ENCODE data around the gene SEMA3F.

The SEMA3F gene

GRCh38 chr3:50189989-50190388 is 34.9 kb downstream of the SEMA3F start:
- H3K36me3 ChIP-seq (replicated peaks; ENCODE audit: insufficient read depth, low read length), result no peaks in the 10 kb centered on the region
- H3K4me1 ChIP-seq (ENCODE audit: low read length), result no peaks in the 10 kb centered on the region
- TF ChIP-seq EZH2 (optimal IDR thresholded peaks at IDR 0.05; ENCODE audit: low read depth, low read length) (no peak), EZH2phosphoT487 (IDR thresholded peaks at IDR 0.05; ENCODE audit: low read length) (no peak)
- TF ChIP-seq, protein P1, sequence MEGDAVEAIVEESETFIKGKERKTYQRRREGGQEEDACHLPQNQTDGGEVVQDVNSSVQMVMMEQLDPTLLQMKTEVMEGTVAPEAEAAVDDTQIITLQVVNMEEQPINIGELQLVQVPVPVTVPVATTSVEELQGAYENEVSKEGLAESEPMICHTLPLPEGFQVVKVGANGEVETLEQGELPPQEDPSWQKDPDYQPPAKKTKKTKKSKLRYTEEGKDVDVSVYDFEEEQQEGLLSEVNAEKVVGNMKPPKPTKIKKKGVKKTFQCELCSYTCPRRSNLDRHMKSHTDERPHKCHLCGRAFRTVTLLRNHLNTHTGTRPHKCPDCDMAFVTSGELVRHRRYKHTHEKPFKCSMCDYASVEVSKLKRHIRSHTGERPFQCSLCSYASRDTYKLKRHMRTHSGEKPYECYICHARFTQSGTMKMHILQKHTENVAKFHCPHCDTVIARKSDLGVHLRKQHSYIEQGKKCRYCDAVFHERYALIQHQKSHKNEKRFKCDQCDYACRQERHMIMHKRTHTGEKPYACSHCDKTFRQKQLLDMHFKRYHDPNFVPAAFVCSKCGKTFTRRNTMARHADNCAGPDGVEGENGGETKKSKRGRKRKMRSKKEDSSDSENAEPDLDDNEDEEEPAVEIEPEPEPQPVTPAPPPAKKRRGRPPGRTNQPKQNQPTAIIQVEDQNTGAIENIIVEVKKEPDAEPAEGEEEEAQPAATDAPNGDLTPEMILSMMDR (IDR thresholded peaks at IDR 0.05; ENCODE audit: low read length), result no peak
- H3K27ac ChIP-seq (ENCODE audit: low read length), result no peak overlapping the region
- no peak overlapping the region for H3K4me3 ChIP-seq (ENCODE audit: low read length)
- H3K9me2 ChIP-seq (replicated peaks; ENCODE audit: insufficient read depth, low read length), result no peaks in the 10 kb centered on the region
- H3K9ac ChIP-seq (ENCODE audit: low read length), result no peak overlapping the region
- DNase-seq, result no peak
- H2AFZ ChIP-seq (ENCODE audit: low read length), result no peak overlapping the region
- H3K27me3 ChIP-seq (replicated peaks; ENCODE audit: insufficient read depth, low read length), result peaks cover 58% of the 10 kb centered on the region
- no peak overlapping the region for H3K4me2 ChIP-seq (ENCODE audit: low read depth, low read length)
- no peaks in the 10 kb centered on the region for H3F3A ChIP-seq (ENCODE audit: insufficient read depth, low read length)
- H3K79me2 ChIP-seq (ENCODE audit: low read length), result no peaks in the 10 kb centered on the region
- no peaks in the 10 kb centered on the region for H3K9me3 ChIP-seq (replicated peaks; ENCODE audit: insufficient read depth, low read length)
- no peaks in the 10 kb centered on the region for H4K20me1 ChIP-seq (ENCODE audit: insufficient read depth, low read length)

DNA sequence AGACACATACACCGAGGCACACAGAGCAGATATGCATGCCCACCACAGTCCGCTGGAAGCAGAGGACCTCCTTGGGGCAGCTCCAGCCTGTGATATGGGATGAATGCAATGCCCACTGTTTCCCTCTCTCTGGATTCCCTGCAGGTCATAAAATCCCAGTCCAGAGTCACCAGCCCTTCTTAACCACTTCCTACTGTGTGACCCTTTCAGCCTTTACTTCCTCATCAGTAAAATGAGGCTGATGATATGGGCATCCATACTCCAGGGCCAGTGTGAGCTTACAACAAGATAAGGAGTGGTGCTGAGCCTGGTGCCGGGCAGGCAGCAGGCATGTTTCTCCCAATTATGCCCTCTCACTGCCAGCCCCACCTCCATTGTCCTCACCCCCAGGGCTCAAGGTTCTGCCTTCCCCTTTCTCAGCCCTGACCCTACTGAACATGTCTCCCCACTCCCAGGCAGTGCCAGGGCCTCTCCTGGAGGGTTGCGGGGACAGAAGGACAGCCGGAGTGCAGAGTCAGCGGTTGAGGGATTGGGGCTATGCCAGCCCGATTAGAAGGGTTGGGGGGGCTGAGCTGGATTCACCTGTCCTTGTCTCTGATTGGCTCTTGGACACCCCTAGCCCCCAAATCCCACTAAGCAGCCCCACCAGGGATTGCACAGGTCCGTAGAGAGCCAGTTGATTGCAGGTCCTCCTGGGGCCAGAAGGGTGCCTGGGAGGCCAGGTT is 36.0 kb downstream of the SEMA3F start, which contains the start of gene GNAT1:
Gene GNAT1 (plus strand): TSS at position 675 of the 725 bp plus-strand sequence. CDS start 116 bp downstream, outside the sequence.
- no peak within 1 kb of the TSS for H2AFZ ChIP-seq (ENCODE audit: low read length)

DNA sequence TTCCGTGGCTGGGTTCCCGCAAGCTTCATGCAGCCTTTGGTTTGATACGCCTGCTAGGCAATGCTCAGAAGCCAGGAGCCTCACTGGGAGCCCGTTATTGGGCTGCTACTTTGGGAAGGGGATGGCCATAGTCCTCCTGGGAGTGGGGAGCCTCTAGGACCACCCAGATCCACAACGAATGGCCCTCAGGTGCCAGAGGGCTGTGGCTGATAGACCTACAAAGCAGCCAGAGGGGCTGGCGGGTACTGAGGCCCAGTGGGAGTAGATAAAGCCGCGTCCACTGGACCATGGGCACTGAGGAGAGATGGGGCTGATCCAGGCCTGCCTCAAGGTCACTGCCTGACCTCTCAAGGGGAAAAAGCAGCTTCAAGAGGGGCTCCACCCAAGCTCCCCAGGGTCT is 37.0 kb downstream of the SEMA3F start:
- H3K79me2 ChIP-seq (ENCODE audit: low read length), result no peaks in the 10 kb centered on the region
- no peak for DNase-seq
- no peaks in the 10 kb centered on the region for H3K9me2 ChIP-seq (replicated peaks; ENCODE audit: insufficient read depth, low read length)
- H3K4me3 ChIP-seq (ENCODE audit: low read length), result no peak overlapping the region
- H3F3A ChIP-seq (ENCODE audit: insufficient read depth, low read length), result no peaks in the 10 kb centered on the region
- no peak overlapping the region for H2AFZ ChIP-seq (ENCODE audit: low read length)
- TF ChIP-seq EZH2phosphoT487 (IDR thresholded peaks at IDR 0.05; ENCODE audit: low read length) (no peak), EZH2 (optimal IDR thresholded peaks at IDR 0.05; ENCODE audit: low read depth, low read length) (no peak)
- TF ChIP-seq, protein P1 (IDR thresholded peaks at IDR 0.05; ENCODE audit: low read length), result no peak
- H3K27ac ChIP-seq (ENCODE audit: low read length), result no peak overlapping the region
- H4K20me1 ChIP-seq (ENCODE audit: insufficient read depth, low read length), result no peaks in the 10 kb centered on the region
- no peaks in the 10 kb centered on the region for H3K4me1 ChIP-seq (ENCODE audit: low read length)
- no peaks in the 10 kb centered on the region for H3K9me3 ChIP-seq (replicated peaks; ENCODE audit: insufficient read depth, low read length)
- no peak overlapping the region for H3K9ac ChIP-seq (ENCODE audit: low read length)
- H3K4me2 ChIP-seq (ENCODE audit: low read depth, low read length), result no peak overlapping the region
- H3K36me3 ChIP-seq (replicated peaks; ENCODE audit: insufficient read depth, low read length), result no peaks in the 10 kb centered on the region
- peaks cover 60% of the 10 kb centered on the region for H3K27me3 ChIP-seq (replicated peaks; ENCODE audit: insufficient read depth, low read length)

More for the DNA sequence above, 36.0 kb downstream of the SEMA3F start, which contains the start of gene GNAT1:
- DNase-seq, result no peak
- Histone ChIP-seq H3K27me3 (replicated peaks; ENCODE audit: insufficient read depth, low read length) (peaks cover 60% of the 10 kb centered on the region), H3K27ac (ENCODE audit: low read length) (no peak within 1 kb of the TSS), H3K9me3 (replicated peaks; ENCODE audit: insufficient read depth, low read length) (no peaks in the 10 kb centered on the region), H3K9ac (ENCODE audit: low read length) (no peak within 1 kb of the TSS), H3K79me2 (ENCODE audit: low read length) (no peaks in the 10 kb centered on the region), H3K4me2 (ENCODE audit: low read depth, low read length) (no peak within 1 kb of the TSS), H3F3A (ENCODE audit: insufficient read depth, low read length) (no peaks in the 10 kb centered on the region), H3K36me3 (replicated peaks; ENCODE audit: insufficient read depth, low read length) (no peaks in the 10 kb centered on the region), H3K4me3 (ENCODE audit: low read length) (no peak within 1 kb of the TSS), H4K20me1 (ENCODE audit: insufficient read depth, low read length) (no peaks in the 10 kb centered on the region), H3K4me1 (ENCODE audit: low read length) (no peaks in the 10 kb centered on the region), H3K9me2 (replicated peaks; ENCODE audit: insufficient read depth, low read length) (no peaks in the 10 kb centered on the region)
- TF ChIP-seq, protein P1 (IDR thresholded peaks at IDR 0.05; ENCODE audit: low read length), result no peak
- TF ChIP-seq EZH2 (optimal IDR thresholded peaks at IDR 0.05; ENCODE audit: low read depth, low read length), result no peak
- no peak for TF ChIP-seq EZH2phosphoT487 (IDR thresholded peaks at IDR 0.05; ENCODE audit: low read length)
